Measurements from ENCODE around the gene EFCAB5.

Gene EFCAB5

DNA sequence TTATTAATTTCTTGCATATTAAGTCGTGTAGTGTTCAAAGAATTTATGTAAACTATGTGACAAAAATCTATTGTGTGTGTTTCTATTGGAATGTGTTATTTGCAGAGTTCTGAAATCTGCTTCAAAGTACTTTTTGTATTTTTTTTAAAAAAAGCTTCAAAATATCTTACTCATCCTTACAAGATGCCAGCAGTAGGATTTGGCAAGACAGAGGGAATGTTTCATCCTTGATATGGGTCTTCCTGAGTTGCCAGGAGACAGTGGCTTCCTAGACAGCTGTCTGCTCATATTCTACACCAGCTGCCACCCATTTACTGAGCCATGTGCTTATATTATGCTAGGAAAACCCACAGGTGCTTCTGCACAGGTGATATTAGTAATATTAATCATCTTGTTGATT, 36.4 kb downstream of the EFCAB5 start:
- no peak for DNase-seq (ENCODE audit: low read depth)
- TF ChIP-seq, protein P1, sequence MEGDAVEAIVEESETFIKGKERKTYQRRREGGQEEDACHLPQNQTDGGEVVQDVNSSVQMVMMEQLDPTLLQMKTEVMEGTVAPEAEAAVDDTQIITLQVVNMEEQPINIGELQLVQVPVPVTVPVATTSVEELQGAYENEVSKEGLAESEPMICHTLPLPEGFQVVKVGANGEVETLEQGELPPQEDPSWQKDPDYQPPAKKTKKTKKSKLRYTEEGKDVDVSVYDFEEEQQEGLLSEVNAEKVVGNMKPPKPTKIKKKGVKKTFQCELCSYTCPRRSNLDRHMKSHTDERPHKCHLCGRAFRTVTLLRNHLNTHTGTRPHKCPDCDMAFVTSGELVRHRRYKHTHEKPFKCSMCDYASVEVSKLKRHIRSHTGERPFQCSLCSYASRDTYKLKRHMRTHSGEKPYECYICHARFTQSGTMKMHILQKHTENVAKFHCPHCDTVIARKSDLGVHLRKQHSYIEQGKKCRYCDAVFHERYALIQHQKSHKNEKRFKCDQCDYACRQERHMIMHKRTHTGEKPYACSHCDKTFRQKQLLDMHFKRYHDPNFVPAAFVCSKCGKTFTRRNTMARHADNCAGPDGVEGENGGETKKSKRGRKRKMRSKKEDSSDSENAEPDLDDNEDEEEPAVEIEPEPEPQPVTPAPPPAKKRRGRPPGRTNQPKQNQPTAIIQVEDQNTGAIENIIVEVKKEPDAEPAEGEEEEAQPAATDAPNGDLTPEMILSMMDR (IDR thresholded peaks at IDR 0.05; ENCODE audit: control insufficient read depth, extremely low read depth, insufficient read depth): no peak
- H3K4me3 ChIP-seq (ENCODE audit: low read depth, low read length): no peak overlapping the region

DNA sequence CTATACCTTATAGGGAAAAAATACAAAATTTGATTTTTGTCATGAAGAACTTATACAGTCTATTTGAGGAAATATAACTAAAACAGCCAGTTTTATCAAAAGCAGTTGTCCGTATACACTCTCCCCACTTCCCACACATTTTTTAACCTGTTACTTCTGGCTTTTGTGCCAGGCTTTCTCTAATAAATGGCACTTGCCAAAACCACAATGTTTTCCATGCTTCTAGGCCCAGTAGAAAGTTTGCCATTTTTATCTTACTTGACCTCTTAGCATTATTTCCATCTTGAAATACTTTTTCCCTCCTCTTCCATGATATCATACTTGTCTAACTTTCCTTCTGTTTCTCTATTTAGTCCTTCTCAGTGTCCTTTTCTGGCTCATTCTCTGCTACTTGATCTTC, 38.8 kb downstream of the EFCAB5 start:
- TF ChIP-seq, protein P1 (IDR thresholded peaks at IDR 0.05; ENCODE audit: control insufficient read depth, extremely low read depth, insufficient read depth): no peak

DNA sequence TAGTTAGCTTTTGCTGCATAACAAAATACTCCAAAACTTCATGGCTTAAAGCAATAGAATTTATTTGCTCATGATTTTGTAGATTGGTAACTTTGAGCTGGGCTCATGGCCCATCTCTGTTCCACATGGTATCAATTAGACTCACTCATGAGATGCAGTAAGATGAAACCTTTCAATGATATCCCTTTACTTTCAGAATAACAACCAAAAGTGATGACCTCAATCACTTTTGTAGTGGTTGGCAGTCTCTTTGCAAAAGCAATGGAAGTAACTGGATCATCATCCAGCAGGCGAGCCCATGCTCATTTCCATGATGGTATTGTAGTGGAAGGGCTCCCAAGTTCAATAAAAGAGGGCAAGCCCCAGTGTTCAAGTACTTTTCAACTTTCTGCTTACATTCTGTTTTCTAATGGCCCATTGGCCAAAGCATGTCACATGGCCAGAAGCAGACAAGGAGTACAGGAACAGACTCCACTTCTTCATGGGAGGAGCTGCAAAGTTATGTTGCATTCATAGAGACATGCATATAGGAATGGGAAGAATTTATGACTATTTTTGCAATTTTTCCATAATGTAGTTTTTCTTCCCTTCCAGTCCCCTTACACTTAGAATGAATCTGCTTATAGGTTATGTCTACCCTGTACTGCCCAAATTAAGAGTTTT, 41.7 kb downstream of the EFCAB5 start:
- DNase-seq (ENCODE audit: low read depth): no peak
- no peak overlapping the region for H3K4me3 ChIP-seq (ENCODE audit: low read depth, low read length)
- TF ChIP-seq, protein P1 (IDR thresholded peaks at IDR 0.05; ENCODE audit: control insufficient read depth, extremely low read depth, insufficient read depth): no peak

More for the DNA sequence above, 38.8 kb downstream of the EFCAB5 start:
- no peak for DNase-seq (ENCODE audit: low read depth)
- no peak overlapping the region for H3K4me3 ChIP-seq (ENCODE audit: low read depth, low read length)

DNA sequence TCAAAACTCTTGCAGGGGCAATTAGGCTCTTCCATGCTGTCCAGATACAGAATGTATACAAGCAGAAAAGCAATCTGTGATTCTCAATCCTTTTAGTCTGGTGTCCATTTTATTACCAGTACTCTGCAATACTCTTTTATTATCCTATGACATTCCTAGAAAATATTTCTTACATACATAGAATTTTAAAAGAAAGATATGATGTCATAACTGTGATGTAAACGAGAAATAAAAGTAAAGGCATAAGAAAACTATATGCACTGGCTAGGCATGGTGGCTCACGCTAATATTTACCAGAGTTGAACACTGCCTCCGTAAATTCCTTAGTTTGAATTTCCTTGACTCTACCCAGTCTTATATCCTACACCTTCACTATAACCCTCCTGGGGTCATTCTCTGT, 55.0 kb downstream of the EFCAB5 start:
- TF ChIP-seq, protein P1 (IDR thresholded peaks at IDR 0.05; ENCODE audit: control insufficient read depth, extremely low read depth, insufficient read depth): no peak
- no peak for DNase-seq (ENCODE audit: low read depth)

DNA sequence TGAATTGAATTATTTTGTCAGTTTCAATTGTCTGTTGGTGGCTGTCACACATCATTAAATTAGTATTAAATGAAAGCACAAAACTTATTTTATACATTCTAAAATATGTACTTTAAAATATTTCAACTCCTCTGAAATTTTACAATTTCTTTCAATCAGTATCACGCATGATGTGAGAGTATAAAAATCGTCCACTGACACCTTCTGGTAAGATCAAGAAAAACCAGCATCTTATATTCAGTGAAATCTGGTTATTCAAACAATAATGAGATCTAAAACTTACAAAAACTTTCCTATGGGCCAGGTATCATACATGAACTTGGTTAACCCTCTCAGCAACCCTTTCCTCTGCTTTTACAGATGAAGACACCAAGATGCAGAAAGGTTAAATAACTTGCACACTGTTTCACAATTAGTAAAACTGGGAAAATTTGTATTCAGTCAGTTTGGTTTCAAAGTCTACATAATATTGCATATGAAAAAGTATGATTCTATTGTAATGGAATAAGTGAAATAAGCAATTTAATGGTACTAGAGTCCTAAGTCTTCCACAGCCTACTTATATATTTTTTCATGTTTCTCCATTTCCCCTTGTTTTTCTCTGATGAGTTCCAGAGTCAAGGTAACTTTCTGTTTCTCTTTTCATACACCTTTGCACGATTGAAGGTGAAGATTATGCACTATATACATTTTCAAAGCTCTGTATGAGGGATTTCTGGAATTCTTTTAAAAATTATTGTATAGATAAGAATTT, 58.7 kb downstream of the EFCAB5 start:
- no peak overlapping the region for H3K4me3 ChIP-seq (ENCODE audit: low read depth, low read length)
- TF ChIP-seq, protein P1 (IDR thresholded peaks at IDR 0.05; ENCODE audit: control insufficient read depth, extremely low read depth, insufficient read depth): peak; percentile 18; the same call in 1 of the 2 replicates
- no peak for DNase-seq (ENCODE audit: low read depth)

More for the DNA sequence above, 55.0 kb downstream of the EFCAB5 start:
- H3K4me3 ChIP-seq (ENCODE audit: low read depth, low read length): no peak overlapping the region

DNA sequence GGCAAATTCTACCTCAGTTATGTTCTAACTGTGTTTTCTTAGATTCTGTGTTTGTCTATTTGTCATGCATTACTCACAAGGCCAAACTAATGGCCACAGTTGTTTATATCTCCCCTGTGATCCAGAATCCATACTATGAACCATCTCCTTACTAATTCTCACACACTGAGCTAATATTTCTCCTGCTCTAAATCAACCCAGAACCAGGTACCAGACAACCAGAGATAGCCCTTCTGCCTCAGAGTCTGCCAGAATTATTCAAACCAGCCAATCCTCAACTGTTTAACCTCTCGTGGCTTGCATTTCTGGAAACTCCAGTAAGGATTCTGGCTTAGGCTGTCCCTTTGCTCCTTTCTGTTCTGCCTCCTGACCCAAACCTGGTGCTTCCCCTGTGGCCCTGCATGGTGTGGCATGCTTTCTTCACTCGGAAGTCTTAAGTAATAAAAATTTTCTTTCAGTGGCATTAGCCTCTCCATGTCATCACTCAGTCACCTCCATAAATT, 59.4 kb downstream of the EFCAB5 start:
- TF ChIP-seq, protein P1 (IDR thresholded peaks at IDR 0.05; ENCODE audit: control insufficient read depth, extremely low read depth, insufficient read depth): no peak
- no peak for DNase-seq (ENCODE audit: low read depth)
- H3K4me3 ChIP-seq (ENCODE audit: low read depth, low read length): no peak overlapping the region

Data from LNCaP clone FGC (cell line).